HG03060 (cell line): ENCODE results near the gene TUBB.
"Not testable (repeated sequence)": the region's sequence is repeated elsewhere in the genome, so short reads cannot be mapped to it uniquely, and the experiment has no call there.

Experiments used
- ATAC-seq: cut with Tn5 transposase; IDR thresholded peaks from one replicate; pipeline ENCODE4 v1.9.1; 2021; ENCODE audit warnings: low read depth, moderate number of reproducible peaks; ENCODE audit not compliant: unreplicated experiment

Gene TUBB

GRCh38 chr6:30756405-30757003 lies 36.4 kb downstream of the TUBB start:
- not testable (repeated sequence) for ATAC-seq

DNA sequence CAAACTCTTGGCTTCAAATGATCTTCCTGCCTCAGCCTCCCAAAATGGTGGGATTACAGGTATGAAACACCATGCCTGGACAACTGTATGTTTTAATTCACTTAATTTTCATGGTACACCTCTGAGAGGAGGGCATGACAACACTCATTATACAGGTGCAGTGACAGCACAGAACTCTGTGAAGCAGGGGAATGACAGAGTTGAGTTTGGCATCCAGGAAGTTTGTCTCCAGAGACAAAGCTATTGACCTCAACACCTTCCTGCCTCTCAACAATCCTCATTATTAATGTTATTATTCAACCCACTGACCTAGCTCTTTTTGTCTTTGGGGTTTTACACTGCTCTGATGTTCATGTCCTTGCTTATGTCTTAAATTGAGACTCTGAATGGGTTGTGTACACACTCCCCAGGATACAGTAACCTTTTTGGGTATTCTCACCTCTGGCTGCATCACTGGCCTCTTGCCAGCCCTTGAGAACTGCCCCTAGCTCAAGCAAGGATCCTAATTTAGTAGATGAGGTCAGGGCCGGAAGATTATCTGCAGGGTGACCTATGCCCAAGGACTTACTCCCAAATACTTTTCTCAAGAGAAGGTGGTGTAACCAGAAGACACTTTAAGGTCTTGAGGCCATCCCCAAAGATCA lies 37.2 kb downstream of the TUBB start:
- no peak for ATAC-seq

DNA sequence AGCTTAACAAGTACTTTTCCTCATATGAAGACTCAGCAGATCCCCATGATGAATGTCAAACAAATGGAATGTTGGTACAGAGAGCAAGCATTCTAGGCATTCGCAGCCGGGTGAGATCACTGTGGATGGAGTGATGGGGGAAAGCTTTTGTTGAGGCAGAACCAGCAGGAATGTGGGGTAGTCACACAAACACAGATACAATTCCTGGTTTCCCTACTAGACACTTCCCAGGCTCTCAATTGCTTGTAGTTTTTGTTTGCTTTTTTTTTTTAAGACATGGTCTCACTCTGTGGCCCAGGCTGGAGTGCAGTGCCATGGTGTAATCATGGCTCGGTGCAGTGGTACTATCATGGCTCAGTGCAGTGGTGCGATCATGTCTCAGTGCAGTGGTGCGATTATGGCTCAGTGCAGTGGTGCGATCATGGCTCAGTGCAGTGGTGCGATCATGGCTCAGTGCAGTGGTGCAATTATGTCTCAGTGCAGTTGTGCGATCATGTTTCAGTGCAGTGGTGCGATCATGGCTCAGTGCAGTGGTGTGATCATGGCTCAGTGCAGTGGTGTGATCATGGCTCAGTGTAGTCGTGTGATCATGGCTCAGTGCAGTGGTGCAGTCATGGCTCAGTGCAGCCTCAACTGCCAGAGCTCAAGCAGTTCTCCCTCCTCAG lies 39.6 kb downstream of the TUBB start:
- no peak for ATAC-seq

- no peak for ATAC-seq
These were observed 40.4 kb downstream of the TUBB start for GRCh38 chr6:30760549-30760948.

GRCh38 chr6:30761791-30762429 lies 41.8 kb downstream of the TUBB start:
- no peak for ATAC-seq

DNA sequence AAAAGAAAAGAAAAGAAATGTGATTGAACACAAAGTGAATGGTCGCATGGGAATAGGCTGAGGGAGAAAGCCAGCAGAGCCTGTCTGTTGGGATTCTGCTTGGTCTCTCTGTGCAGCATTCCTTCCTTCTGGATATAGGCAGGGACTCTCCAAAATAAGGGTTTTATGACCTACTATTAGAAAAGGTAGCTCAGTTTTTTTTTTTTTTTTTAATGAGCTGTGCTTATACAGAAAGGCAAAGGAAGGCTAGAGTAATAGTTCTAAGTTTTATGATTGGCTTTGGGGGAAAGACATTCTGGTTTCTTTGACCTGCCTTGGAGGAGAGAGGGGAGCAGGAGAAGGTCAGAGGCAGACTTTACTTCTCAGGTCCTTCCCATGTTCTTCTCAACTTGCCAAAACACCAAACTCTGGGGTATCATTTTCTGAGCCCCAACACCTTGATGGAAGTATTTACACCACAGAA lies 43.0 kb downstream of the TUBB start:
- no peak for ATAC-seq

DNA sequence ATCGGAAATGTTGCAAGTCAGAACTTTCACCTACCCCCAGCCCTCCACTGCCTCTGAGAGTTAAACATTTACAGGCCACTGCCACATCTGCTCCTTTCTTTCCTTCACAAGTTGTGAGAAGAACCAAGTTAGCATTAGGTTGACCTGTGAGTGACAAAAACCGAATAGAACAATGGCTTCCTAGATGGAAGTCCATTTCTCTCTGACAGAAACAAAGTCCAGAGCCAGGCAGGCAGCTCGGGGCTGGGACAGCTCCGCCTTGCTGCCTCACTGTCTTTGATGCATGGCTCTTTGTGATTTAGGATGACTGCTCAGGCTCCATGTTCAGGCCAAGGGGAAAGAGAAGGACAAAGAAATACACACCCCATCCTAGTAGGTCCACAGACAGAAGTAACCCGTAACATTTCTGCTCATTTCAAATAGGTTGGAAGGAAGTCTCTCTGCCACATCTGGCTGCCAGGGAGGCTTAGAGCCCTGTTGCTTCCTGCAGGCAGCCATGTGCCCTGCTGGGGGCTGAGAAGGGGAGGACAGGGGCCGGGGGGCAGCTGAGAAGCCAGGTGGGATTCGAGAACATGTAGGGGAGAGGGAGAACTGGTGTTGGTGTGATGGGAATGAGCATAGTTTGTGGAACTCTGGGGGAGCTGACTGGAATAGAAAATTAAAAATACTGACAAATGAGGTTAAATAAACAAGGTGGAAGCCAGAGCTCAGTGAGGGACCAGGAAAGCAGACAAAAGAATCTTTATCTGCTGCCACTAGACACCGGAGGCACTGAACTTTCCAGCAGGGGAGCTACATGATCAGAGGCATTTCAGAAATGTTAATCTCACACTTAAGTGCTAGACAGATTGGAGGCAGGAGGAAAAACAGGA lies 43.7 kb downstream of the TUBB start:
- ATAC-seq = no peak

- ATAC-seq = not testable (repeated sequence)
These were observed 44.4 kb downstream of the TUBB start for GRCh38 chr6:30764490-30765043.

DNA sequence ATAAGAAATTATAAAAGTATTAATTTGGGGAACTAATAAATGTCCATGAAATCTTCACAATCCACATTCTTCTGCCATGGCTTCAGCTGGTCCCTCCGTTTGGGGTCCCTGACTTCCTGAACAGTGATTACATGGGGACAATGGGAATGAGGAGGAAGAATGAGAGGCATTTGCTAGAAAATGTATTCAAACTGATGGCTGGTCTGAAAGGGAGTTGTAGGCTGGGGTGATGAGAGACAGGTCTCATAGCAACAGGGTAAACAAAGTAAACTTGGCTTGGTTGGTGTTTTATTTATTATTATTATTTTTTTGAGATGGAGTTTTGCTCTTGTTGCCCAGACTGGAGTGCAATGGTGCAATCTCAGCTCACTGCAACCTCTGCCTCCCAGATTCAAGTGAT lies 45.3 kb downstream of the TUBB start:
- ATAC-seq = not testable (repeated sequence)

DNA sequence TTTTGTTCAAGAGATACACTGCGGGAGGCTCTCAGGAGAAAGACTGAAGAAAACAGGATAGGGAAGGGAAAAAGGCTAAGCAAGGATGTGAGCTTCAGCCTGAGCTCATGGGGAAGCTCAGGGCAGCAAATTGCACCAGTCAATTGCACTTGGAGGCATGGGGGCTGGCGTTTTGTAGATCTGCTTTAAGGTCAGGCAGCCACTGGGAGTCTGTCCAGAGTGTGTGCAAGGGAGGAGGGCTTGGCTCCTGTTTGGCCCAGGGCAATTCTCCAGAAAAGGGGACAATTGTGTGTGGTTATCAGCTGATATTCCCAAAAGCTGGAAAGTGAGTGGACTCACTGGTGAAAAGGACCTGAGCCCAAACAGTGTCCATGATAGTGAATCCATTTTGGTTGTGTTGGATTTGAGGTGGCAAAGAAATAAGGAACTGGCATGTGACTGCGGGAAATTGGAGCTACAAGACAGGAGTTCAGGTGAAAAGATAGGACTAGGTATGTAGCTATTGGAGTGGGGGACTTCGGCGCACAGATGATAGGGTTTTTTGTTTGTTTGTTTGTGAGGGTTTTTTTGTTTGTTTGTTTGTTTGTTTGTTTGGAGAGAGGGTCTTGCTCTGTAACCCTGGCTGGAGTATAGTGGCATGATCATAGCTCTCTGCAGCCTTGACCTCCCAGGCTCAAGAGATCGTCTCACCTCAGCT lies 46.5 kb downstream of the TUBB start:
- ATAC-seq = no peak

DNA sequence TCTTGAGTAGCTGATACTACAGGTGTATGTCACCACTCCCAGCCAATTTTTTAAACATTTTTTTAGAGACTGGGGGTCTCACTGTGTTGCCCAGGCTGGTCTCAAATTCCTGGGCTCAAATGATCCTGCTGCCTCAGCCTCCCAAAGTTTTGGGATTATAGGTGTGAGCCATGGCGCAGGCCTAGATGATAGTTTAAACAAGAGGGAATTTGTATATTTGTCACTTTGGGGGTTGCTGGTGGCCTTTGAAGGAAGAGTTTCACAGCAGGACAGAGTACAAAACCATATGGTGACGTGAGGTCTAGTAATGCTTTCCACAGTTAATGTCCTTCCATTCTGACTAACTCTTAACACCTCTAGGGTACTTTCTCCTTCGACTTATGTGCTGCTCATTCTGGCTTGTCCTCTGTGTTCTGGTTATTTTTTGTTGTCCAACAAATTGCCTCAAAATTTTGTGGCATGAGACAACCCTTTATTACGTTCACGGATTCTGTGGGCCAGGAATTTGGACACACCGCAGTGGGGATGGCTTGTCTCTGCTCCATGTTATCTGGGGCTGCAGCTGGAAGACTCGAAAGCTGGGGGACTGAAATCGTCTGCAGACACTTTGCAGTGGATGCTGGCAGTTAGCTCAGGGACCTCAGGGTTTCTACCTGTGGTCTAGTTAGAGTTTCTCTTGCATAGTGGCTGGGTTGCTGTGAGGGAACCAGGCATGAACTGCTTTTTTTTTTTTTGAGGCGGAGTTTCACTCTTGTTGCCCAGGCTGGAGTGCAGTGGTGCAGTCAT lies 47.2 kb downstream of the TUBB start:
- ATAC-seq = no peak

DNA sequence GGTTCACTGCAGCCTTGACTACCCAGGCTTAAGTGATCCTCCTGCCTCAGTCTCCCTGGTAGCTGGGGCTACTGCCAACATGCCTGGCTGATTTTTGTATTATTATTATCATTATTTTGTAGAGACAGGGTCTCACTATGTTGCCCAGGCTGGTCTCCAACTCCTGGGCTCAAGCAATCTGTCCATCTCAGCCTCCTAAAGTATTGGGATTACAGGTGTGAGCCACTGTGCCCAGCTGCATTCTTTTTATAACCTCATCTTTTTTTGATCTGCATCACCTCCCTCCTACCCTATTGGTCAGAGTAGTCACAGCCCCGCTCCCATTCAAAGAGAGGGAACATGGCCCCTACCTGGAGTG lies 47.8 kb downstream of the TUBB start:
- no peak for ATAC-seq

- ATAC-seq = no peak
These were observed 48.5 kb downstream of the TUBB start for GRCh38 chr6:30768634-30769087.

GRCh38 chr6:30769088-30769852 lies 49.1 kb downstream of the TUBB start:
- ATAC-seq = no peak

GRCh38 chr6:30769853-30770524 lies 49.8 kb downstream of the TUBB start:
- no peak for ATAC-seq

GRCh38 chr6:30770592-30770991 lies 50.4 kb downstream of the TUBB start:
- ATAC-seq = no peak

DNA sequence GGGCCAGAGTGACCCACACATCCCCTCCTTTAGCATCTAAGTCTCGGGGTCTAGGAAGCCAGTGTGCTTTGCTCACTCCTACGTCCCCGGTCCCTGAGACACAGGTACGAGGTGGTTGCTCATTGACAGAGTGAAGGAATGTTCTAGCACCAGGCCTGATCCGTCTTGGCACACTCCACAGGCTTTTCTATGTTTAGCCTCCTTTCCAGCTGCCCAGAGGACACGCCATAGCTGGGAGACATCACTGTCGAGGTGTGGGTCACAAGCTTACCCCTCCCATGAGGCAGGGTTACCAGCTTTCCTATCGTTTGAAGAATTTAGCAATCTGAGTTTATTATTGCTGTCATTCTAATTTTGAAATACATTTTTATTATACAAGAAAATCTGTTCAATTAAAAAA lies 54.5 kb downstream of the TUBB start:
- no peak for ATAC-seq
